Measurements from ENCODE around the gene RFPL3. TPM values are rescaled to one million over a fixed set of nuclear protein-coding genes. Genes with fewer than 3 reads are reported as not detected.

Gene RFPL3
- total and polyA plus RNA-seq, 2 experiments from 2014 or later: not detected

DNA sequence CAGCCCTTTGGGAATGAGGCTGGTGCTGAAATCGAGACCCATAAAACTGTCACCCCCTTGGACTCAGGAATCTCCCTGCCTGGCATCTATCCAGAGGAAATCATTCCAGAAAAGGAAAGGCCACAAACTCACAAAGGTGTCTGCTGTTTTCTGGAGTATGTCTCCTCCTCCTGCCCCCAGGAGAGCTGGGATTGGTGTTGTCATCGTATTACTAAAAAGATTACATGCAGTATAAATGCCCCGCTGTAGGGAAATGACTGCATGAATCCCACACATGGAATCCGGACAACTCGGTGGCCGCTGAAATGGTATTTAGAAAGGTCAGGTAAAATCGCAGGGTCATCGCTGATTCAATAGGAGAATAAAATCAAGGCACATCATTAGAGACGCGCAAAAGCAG, 18.9 kb upstream of the RFPL3 start:
- no peak overlapping the region for H3K4me2 ChIP-seq
- H3K9me2 ChIP-seq (ENCODE audit: insufficient read depth): no peaks in the 10 kb centered on the region
- no peak overlapping the region for H2AFZ ChIP-seq
- H3K27me3 ChIP-seq (ENCODE audit: insufficient read depth): no peaks in the 10 kb centered on the region
- H3K27me3 Mint-ChIP-seq (ENCODE audit: insufficient read depth, low read depth, poor library complexity): peaks cover 7% of the 10 kb centered on the region
- TF ChIP-seq NANOG (IDR thresholded peaks at IDR 0.05; ENCODE audit: borderline replicate concordance) (no peak), POLR2AphosphoS5 (IDR thresholded peaks at IDR 0.05; ENCODE audit: low read depth) (no peak), ZNF331 (CRISPR knock-in tag; IDR thresholded peaks at IDR 0.05; ENCODE audit: low read depth) (no peak), EZH2 (IDR thresholded peaks at IDR 0.05; ENCODE audit: low read depth, unreplicated experiment) (no peak), ZNF114 (CRISPR knock-in tag; IDR thresholded peaks at IDR 0.05) (no peak), STAT1 (IDR thresholded peaks at IDR 0.05; ENCODE audit: unreplicated experiment) (no peak), JUNB (IDR thresholded peaks at IDR 0.05; ENCODE audit: unreplicated experiment) (no peak), CREB1 (CRISPR knock-in tag; IDR thresholded peaks at IDR 0.05; ENCODE audit: low read depth) (no peak), EZH2phosphoT487 (IDR thresholded peaks at IDR 0.05; ENCODE audit: unreplicated experiment) (no peak)
- TF ChIP-seq, protein P1, sequence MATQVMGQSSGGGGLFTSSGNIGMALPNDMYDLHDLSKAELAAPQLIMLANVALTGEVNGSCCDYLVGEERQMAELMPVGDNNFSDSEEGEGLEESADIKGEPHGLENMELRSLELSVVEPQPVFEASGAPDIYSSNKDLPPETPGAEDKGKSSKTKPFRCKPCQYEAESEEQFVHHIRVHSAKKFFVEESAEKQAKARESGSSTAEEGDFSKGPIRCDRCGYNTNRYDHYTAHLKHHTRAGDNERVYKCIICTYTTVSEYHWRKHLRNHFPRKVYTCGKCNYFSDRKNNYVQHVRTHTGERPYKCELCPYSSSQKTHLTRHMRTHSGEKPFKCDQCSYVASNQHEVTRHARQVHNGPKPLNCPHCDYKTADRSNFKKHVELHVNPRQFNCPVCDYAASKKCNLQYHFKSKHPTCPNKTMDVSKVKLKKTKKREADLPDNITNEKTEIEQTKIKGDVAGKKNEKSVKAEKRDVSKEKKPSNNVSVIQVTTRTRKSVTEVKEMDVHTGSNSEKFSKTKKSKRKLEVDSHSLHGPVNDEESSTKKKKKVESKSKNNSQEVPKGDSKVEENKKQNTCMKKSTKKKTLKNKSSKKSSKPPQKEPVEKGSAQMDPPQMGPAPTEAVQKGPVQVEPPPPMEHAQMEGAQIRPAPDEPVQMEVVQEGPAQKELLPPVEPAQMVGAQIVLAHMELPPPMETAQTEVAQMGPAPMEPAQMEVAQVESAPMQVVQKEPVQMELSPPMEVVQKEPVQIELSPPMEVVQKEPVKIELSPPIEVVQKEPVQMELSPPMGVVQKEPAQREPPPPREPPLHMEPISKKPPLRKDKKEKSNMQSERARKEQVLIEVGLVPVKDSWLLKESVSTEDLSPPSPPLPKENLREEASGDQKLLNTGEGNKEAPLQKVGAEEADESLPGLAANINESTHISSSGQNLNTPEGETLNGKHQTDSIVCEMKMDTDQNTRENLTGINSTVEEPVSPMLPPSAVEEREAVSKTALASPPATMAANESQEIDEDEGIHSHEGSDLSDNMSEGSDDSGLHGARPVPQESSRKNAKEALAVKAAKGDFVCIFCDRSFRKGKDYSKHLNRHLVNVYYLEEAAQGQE (IDR thresholded peaks at IDR 0.05; ENCODE audit: unreplicated experiment): no peak
- TF ChIP-seq, protein P2, sequence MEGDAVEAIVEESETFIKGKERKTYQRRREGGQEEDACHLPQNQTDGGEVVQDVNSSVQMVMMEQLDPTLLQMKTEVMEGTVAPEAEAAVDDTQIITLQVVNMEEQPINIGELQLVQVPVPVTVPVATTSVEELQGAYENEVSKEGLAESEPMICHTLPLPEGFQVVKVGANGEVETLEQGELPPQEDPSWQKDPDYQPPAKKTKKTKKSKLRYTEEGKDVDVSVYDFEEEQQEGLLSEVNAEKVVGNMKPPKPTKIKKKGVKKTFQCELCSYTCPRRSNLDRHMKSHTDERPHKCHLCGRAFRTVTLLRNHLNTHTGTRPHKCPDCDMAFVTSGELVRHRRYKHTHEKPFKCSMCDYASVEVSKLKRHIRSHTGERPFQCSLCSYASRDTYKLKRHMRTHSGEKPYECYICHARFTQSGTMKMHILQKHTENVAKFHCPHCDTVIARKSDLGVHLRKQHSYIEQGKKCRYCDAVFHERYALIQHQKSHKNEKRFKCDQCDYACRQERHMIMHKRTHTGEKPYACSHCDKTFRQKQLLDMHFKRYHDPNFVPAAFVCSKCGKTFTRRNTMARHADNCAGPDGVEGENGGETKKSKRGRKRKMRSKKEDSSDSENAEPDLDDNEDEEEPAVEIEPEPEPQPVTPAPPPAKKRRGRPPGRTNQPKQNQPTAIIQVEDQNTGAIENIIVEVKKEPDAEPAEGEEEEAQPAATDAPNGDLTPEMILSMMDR (conservative IDR thresholded peaks at IDR 0.05; ENCODE audit: low read depth in 2 of 2): no peak
- TF ChIP-seq, protein P3, sequence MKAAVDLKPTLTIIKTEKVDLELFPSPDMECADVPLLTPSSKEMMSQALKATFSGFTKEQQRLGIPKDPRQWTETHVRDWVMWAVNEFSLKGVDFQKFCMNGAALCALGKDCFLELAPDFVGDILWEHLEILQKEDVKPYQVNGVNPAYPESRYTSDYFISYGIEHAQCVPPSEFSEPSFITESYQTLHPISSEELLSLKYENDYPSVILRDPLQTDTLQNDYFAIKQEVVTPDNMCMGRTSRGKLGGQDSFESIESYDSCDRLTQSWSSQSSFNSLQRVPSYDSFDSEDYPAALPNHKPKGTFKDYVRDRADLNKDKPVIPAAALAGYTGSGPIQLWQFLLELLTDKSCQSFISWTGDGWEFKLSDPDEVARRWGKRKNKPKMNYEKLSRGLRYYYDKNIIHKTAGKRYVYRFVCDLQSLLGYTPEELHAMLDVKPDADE (IDR thresholded peaks at IDR 0.05): no peak
- TF ChIP-seq, protein P4, sequence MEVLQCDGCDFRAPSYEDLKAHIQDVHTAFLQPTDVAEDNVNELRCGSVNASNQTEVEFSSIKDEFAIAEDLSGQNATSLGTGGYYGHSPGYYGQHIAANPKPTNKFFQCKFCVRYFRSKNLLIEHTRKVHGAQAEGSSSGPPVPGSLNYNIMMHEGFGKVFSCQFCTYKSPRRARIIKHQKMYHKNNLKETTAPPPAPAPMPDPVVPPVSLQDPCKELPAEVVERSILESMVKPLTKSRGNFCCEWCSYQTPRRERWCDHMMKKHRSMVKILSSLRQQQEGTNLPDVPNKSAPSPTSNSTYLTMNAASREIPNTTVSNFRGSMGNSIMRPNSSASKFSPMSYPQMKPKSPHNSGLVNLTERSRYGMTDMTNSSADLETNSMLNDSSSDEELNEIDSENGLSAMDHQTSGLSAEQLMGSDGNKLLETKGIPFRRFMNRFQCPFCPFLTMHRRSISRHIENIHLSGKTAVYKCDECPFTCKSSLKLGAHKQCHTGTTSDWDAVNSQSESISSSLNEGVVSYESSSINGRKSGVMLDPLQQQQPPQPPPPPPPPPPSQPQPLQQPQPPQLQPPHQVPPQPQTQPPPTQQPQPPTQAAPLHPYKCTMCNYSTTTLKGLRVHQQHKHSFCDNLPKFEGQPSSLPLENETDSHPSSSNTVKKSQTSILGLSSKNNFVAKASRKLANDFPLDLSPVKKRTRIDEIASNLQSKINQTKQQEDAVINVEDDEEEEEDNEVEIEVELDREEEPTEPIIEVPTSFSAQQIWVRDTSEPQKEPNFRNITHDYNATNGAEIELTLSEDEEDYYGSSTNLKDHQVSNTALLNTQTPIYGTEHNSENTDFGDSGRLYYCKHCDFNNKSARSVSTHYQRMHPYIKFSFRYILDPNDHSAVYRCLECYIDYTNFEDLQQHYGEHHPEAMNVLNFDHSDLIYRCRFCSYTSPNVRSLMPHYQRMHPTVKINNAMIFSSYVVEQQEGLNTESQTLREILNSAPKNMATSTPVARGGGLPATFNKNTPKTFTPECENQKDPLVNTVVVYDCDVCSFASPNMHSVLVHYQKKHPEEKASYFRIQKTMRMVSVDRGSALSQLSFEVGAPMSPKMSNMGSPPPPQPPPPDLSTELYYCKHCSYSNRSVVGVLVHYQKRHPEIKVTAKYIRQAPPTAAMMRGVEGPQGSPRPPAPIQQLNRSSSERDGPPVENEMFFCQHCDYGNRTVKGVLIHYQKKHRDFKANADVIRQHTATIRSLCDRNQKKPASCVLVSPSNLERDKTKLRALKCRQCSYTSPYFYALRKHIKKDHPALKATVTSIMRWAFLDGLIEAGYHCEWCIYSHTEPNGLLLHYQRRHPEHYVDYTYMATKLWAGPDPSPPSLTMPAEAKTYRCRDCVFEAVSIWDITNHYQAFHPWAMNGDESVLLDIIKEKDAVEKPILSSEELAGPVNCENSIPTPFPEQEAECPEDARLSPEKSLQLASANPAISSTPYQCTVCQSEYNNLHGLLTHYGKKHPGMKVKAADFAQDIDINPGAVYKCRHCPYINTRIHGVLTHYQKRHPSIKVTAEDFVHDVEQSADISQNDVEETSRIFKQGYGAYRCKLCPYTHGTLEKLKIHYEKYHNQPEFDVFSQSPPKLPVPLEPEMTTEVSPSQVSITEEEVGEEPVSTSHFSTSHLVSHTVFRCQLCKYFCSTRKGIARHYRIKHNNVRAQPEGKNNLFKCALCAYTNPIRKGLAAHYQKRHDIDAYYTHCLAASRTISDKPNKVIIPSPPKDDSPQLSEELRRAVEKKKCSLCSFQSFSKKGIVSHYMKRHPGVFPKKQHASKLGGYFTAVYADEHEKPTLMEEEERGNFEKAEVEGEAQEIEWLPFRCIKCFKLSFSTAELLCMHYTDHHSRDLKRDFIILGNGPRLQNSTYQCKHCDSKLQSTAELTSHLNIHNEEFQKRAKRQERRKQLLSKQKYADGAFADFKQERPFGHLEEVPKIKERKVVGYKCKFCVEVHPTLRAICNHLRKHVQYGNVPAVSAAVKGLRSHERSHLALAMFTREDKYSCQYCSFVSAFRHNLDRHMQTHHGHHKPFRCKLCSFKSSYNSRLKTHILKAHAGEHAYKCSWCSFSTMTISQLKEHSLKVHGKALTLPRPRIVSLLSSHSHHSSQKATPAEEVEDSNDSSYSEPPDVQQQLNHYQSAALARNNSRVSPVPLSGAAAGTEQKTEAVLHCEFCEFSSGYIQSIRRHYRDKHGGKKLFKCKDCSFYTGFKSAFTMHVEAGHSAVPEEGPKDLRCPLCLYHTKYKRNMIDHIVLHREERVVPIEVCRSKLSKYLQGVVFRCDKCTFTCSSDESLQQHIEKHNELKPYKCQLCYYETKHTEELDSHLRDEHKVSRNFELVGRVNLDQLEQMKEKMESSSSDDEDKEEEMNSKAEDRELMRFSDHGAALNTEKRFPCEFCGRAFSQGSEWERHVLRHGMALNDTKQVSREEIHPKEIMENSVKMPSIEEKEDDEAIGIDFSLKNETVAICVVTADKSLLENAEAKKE (CRISPR knock-in tag; IDR thresholded peaks at IDR 0.05): no peak
- no peak overlapping the region for H3K4me3 ChIP-seq
- peaks cover 18% of the 10 kb centered on the region; the same call in 1 of the 2 replicates for H3K4me1 ChIP-seq (ENCODE audit: insufficient read depth)
- H3K4me1 Mint-ChIP-seq: peaks cover 25% of the 10 kb centered on the region
- no peak overlapping the region; the same call in 2 of the 3 replicates for H3K4me3 Mint-ChIP-seq
- H3K27ac Mint-ChIP-seq: no peak overlapping the region
- no peaks in the 10 kb centered on the region for H4K20me1 ChIP-seq (replicated peaks; ENCODE audit: insufficient read depth)
- H3K27ac ChIP-seq (ENCODE audit: low read depth): no peak overlapping the region
- ATAC-seq (no peak), DNase-seq (ENCODE audit: low spot score) (no peak)
- no peaks in the 10 kb centered on the region for H3F3A ChIP-seq (replicated peaks; ENCODE audit: low read depth)
- H3K9me3 Mint-ChIP-seq: no peaks in the 10 kb centered on the region
- H3K36me3 ChIP-seq (ENCODE audit: insufficient read depth): no peaks in the 10 kb centered on the region
- H3K36me3 Mint-ChIP-seq (ENCODE audit: low read depth): no peaks in the 10 kb centered on the region
- no peaks in the 10 kb centered on the region for H3K79me2 ChIP-seq (replicated peaks; ENCODE audit: insufficient read depth)

All from GM23338 (cell line).